NT2/D1 (cell line): ENCODE results near the gene LRRC42.

Experiments used
- SUZ12 ChIP-seq: IDR thresholded peaks from 2 replicates; pipeline ENCODE4 v1.6.1; 2011; ENCODE audit not compliant: insufficient read length, insufficient read depth; ENCODE audit errors: extremely low read depth
- YY1 ChIP-seq: IDR thresholded peaks from 2 replicates; pipeline ENCODE4 v1.6.1; 2011; ENCODE audit not compliant: insufficient read length, insufficient read depth
- ZNF274 ChIP-seq: IDR thresholded peaks from 2 replicates; pipeline ENCODE4 v1.6.1; 2011; ENCODE audit warnings: mild to moderate bottlenecking, low read depth, low read length

- TF ChIP-seq ZNF274 (no peak), YY1 (no peak), SUZ12 (no peak)
Measured at GRCh38 chr1:53945183-53945432, 1.0 kb upstream of the LRRC42 start.
